Stimulated activated CD4-positive, alpha-beta T cell treated with anti-CD3 and anti-CD28 coated beads, Interleukin-12 subunit alpha, Interleukin-12 subunit beta, amount 100 ng/mL, for 24 hours (primary cell): Measurements from ENCODE around the gene GNAQ.

Experiments
- DNase-seq, 2 experiments: peaks; one replicate each; pipeline ENCODE4 v3.0.0-alpha.2; 2020; ENCODE audit warnings: low read depth in 2 of 2

GNAQ gene

DNA sequence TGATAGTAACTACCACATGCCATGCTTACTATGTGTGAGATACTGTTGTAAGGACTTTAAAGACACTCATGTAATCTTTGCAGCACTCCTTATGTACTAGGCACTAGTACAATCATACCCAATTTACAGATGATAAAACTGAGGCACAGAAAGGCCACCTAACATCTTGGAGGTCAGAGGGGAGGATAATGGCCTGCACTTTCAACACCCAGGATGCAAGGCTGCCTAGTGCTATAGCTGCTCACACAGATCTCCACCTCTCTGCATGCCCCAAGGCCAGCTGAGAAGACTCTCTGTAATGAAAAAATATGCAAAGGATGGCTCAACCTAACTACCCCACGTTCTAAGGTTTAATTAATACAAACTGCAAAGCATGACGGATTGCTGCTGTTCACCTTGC is 57.2 kb downstream of the GNAQ start:
- DNase-seq, result no peak

DNA sequence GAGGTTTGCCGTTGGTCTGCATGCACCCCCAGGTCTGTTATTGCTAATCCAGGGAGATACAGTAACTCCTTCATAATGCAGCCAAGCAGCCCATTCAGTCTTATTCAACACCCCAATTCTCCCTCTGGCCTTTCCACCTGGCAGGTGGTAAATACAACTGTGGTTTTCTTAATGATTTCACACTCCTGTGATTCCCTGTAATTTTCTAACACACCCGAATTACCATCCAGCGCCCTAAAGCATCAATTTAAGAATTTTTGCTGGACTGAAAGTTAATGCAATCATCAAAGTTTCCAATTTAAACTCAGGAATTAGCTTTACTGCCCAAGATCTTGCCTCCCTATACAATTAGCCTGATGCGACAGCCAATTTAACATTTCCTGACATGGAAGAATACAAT is 62.5 kb downstream of the GNAQ start:
- no peak for DNase-seq

DNA sequence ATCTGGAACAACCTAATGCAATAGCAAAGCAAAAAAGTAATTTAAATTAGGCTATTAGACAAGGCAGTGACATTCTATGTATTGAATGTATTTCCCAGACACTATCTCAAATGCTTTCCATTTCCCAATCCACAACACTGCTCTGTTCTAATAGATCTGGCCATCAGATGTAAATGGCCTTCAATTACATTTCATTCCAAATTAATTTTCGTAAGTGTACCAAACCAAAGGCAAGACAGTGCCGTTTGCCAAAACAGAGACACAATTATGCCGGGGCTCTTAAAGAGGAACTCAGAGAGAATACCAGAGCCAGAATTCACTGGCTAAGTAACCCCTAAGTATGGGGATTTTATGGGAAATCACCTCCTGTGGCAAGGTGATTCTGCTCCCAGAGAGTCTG is 63.1 kb downstream of the GNAQ start:
- DNase-seq, result no peak

DNA sequence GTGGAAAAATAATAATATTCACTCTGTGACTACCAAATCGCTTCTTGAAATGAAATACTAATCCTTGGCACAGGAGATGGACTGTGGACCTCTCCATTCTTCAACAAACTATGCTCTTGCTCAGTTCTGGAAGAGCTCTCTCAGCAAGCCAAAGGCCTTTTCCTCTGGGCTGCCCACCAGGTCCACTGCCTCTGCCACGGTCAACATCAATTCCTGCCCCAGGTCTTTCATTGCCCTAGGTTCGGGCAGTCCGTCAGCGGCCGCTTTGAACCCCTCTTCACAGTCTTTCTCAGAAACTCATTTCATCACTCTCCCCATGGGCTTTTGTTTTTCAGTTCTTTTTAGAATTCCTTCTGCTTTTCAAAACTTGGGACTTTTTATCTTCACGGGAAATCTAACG is 64.9 kb downstream of the GNAQ start:
- no peak for DNase-seq

DNA sequence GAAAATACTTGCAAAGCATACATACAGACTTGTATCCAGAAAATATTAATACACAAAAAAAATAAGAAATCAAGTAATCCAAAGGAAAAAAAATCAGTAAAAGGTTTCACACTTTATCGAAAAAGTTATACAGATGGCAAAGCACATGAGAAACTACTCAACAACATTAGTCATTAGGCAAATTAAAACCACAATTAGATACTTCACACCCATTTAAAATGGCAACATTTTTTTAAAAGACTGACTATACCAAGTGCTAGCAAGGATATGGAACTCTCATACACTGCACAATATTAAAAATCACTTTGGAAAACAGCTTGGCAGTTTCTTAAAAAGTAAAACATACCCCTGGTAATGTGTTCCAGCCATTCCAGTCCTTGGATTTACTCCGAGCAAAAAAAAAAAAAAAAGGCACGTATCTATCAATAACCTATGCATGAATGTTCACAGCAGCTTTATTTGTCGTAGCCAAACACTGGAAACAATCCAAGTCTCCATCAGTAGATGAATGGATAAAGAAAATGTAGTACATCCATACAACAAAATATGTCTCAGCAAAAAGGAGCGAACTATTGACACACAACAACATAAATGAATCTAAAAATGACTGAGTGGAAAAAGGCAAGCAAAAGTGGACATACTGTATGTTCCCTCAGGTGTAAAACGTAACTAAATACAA is 66.0 kb downstream of the GNAQ start:
- DNase-seq, result no peak

DNA sequence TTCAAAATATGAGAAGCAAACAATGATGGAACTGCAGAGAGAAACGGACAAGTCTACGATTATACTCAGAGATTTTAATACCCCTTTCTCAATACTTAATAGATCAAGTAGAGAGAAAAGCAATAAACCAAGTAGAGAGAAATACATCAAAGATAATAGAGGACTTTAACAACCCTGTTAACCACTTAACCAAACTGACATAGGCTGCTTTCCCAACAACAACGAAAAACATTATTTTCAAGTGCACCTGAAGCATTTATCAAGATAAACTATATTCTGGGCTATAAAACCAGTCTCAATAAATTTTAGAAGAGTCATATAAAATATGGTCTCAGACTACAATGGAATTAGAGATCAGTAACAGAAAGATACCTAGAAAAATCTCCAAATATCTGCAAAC is 67.4 kb downstream of the GNAQ start:
- DNase-seq, result no peak

DNA sequence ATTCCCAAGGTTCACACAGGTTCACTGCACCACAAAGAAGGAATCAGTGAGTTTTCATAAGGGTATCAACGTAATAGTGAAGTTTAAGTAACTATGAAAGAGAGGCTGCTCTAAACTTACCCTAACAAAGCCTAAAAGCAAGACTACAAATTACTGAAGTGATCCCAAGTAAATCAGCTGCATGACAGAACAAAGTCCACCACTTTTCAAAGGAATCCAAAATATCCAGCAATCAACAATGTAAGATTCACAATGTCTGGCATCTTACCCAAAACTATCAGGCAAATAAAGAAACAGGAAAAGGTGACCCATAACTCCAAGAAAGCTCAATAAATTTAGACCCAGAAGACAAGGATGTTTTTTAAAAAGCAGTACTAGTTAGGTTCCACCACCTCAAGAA is 70.1 kb downstream of the GNAQ start:
- no peak for DNase-seq

DNA sequence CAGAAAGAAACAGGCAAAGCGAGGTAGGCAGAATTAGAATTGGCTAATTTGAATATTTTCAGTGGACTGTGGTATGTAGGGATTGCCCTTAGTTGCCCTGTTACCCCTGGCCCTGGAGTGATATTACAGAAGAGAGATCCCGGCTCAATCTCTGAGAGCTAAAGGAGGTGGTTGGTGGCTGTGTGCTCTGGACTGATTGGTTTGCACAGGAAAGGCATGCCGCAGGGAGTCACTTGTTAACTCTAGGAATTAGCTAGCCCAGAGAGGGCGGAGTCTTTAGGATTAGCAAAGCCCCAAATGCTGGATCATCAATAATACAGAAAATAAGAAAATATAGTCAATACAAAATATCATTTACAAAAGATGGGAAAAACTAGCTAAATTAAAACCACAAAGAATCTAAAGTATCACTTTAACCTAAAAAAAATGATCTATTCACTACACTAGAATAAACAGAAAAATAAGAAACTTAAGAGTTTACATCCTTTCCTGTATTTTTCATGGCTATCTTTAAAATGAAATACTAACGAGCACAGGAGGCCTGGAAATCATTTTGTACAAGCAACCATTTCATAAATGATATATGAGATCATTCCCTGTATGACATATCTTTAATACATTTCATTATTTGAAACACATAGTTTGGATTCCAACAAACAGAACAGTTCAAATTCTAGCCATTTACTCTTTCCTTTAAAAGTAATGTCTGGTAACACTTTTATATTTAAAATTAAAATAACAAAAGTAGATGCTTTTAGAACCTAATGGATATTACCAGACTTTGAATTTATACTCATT is 71.1 kb downstream of the GNAQ start:
- no peak for DNase-seq

DNA sequence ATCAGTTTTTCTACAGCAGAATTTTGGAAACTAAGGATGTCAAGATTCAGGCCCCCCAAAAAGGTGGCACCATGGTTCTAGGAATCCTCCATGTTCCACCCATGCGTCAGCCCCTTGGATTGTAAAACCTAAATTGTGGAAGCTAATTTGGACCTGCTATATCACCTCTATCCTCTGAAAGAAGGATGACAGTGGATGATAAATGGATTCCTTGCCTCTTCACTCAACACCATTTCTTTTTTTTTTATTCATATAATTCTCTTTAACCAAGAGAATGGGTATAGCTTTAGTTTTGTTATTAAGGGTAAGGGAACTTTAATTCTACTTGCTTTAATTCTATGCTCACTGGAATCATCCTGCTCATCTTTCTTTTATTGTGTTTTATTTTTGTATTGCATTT is 71.8 kb downstream of the GNAQ start:
- DNase-seq, result no peak

DNA sequence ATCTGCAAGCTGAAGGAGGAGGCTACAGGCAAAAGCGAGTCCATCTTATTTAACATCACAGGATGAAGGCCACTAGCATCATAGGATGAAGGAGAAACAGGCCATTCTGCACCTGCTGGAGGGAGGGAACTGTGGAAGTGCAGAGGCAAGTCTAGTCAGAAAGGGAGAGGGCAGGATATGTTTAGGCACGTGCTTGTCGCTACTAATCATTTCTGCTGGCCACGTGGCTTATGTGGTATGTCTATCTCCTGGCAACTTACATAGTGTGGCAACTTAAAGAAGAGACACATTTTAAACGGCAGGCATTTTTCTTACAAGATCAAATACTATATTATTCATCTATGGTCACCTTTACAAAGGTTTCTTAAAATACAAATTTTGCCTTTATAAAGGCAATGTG is 74.0 kb downstream of the GNAQ start:
- no peak for DNase-seq

DNA sequence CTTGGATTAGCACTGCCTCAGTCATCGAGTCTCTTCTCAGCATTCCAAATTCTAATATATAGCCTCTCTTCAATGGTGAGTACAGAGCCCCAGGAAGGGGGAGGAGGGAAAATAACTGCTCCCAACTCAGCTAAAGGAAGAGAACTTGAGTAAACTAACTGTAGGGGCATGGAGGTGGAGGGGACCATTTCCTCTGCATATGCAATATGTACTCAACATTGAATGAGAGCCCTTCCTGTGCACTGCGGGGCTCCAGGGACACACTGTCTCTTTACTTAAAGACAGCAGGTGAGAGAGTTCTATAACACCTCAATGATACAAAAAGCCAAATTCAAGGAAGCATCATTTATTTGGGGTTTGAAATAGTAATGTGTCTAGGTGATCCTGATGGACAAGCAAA is 75.1 kb downstream of the GNAQ start:
- no peak for DNase-seq

DNA sequence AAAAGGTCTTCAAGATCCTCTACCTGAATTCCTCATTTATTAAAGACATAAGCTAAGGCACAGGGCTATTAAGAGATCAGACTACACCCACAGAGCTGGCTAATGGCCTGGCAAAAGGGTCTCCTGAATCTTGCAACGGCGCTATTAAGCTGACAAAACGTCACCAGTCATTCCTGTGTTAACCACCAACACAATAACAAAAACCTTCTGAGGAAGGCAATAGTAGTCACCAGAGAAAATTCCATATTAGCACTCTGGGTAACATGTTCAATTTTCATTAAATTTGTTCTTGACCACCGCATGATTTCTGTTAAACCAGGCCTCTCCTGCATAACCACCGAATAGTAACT is 77.0 kb downstream of the GNAQ start:
- no peak for DNase-seq

DNA sequence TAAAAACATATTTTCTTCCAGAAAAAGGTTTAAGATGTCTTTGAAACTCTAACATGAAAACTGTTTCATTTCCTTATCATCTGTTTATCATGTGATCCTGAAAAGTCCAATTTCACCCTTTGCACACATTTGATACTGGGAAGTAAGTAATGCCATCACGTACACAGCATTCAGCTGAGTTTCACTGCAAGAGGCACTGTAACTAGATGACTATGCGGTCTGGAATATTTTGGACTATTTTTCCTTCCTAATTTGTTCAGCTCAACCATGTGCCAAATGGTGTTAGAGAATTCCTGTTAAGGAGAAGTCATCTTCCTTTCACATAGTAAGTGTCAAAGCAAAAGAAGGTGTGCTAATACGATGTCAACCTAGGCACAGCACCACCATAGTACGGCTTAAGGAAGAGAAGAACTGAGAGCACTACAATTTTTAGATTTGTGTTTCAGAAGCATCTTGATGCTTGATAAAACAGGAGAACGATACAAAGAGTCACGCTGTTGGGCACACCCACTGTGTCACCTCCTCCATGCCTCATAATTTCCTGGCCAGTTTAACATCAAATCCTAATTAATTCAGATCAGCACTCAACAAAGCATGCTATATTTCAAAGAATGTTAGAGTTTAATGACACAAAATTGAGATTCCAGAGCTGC is 77.5 kb downstream of the GNAQ start:
- DNase-seq, result no peak

DNA sequence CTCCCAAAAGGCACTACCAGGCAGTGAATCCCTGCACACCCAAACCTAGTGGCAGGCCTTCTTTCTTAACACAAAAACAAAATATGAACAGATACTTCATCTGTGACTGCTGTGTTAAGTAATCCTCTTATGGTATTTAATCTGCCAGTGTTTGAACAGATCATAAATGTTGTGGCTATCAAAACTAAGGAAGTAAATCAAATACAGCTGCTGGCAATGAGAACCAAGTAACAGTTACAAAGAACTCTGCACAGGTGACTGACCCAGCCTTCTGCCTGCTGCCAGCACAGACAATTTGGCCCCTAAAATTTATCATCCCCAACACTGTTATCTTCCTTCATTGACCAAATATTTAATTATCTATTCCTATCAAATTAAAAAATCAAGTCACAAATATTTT is 78.0 kb downstream of the GNAQ start:
- no peak for DNase-seq

DNA sequence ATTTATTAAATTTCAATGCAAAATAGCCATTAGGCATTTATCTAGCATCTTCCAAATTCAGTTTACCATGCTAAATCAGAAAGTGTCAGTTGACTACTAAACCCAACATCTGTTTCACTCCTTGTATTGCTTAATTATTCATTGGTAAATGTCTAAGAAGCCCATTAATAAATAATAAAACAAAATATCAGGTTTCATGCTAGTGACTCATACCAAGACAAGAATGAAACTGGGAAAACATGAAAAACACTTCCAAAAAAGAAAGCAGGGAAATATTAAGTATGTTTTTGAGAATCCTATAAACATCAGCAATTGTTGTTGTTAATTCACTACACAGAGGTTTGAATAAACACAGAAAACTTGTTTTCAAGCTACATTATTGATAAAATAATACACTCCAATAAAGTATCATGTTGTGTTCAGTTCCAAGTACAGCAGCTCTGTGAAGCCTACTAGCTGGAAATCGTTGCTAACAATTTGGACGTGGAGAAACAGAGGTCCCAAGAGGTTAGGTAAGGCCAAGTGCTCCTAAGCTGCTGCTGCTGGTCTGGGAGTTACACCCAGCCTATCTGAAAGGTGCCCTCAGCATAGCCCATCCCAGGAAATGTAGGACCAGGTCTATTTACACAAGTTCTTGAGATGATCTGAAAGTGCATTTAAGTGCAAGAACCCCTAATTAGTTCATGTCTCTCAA is 78.8 kb downstream of the GNAQ start:
- DNase-seq, result no peak

DNA sequence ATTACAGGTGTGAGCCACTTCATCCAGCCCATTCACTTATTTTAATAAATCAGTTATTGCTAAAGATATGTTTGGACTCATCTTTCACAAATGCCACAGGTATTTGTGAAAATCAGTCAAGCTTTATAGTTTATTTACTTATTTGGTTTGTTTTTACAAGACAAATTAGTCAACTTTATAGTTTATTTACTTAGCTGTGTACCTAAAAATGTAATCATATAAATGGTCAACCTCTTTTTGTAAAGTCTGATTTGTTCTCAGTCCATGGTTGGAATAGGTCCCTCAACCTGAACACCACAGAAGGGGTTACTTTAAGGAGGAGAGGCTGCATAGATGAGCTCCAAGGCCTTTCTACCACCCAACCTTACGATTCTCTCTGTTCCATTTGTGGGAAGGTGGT is 80.2 kb downstream of the GNAQ start:
- DNase-seq, result no peak

DNA sequence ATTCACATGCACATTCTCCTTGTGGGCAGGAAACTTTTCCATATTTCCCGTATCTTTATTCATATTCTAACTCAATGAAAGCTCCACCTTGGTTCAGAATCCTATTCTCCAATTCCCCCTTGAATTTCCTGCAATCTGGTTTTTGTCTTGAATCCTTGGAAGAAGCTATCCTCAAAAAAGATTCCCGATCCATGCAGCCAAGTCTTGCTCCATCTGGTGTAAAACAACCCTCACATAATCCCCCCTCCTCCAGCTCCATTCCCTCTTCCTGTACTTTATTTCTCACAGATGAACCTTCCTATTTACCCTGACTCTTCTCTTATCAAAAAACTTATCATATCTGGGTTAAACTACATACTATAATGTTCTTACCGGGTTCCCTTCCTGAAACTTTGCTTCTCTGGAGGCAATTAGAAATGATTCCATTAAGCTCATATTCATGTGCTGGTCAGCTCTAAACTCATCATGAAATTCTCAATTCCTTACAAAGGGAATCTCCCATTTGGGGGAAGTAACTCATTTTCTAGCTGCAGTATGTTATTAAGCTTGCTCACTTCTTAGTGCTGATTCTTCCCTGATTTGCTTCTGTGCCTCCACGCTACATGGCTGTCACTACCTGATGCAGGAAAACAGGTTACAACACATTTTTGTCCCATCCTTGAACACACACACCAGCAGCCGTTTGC is 81.7 kb downstream of the GNAQ start:
- no peak for DNase-seq

DNA sequence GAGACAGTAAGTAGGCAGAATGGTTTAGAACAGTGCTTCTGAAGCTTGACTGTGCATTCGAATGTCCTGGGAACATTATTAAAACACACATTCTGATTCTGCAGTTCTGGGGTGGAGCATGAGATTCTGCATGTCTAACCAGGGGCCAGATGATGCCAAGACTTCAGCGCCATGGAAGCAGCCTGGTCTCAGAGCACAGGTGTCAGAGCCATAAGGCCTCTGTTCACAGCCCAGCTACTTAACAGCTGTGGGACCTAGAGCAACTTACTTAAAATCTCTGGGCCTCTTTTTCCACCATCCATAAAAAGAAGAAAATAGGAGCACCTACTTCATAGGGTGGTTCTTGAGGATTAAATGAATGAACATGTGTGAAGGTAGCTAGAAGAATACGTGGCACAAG is 84.0 kb downstream of the GNAQ start:
- DNase-seq, result no peak

DNA sequence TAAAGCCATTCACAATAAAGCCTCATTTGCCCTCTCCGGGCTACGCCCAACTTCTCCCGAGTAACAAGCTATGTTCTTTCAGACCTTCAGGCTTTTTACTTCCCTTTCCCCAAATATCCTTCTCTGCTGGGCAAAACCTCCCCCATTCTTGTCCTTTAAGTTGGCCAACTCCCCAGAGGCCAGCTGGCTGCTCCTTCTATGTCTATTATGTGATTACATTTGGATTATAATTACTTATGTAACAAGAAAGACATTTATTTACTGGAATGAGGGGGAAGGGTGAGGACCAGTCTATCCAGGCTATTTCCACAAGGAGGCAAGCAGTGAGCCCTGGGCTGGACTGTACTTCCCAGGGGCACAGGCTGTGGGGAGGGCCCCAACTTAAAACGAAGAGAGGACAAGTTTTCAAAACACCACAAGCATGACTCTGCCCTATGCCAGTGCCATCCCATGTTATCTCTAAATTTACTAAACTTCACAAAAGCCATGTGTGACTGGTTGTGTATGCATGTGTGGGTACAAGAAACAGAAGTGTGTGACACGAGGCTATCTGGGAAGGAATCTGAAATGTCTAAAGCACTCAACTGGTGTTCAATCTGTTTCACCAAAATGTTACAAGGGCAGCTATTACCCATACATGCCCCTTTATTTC is 84.5 kb downstream of the GNAQ start:
- DNase-seq, result no peak

DNA sequence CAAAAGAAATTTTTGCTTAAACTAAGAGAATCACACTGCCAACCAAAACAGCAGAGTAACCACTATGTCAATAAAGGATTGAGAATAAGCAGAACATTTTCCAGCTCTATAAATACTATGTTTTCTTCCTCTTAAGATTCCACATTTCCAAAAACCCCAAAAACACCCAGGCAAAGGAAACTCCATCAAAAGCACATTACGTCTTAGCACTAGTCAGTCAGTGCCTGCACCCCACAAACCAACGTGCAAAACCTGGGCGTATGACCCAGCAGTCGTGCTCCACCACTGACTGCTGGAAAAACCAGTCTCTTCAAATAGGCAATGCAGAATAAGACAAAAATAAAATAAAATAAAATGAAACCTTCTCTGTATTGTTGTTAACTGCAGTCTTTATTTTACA is 85.3 kb downstream of the GNAQ start:
- DNase-seq, result no peak

DNA sequence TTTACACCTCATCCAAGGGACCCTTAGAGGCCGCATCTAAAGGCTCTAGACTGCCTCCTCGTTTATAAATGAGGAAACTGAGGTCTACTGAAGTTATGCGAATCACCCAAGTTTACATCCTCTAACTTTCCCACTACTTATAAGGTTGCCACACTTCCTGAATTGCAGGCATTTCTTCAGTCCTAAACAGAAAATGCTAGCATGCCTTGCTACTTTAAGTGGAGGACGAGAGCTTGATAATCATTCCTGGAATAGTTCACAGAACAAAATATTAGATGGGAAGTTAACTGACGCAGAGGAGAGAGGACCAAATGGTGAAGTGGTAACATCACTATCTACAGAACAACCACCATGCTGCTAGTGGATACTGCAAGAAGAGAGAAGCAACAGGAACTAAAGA is 85.8 kb downstream of the GNAQ start:
- DNase-seq, result no peak
